DMS153 (cell line): ENCODE data around the gene DGUOK.

ENCODE experiments used
- DNase-seq: peaks from one replicate; lab custom pipeline; 2025; lab: John Stamatoyannopoulos, UW

DGUOK gene

GRCh38 chr2:73947412-73948018 is 20.8 kb downstream of the DGUOK start:
- DNase-seq: no peak

GRCh38 chr2:73949802-73950201 is 23.1 kb downstream of the DGUOK start:
- no peak for DNase-seq

- no peak for DNase-seq
Observed at GRCh38 chr2:73952499-73953446, 26.1 kb downstream of the DGUOK start.

DNA sequence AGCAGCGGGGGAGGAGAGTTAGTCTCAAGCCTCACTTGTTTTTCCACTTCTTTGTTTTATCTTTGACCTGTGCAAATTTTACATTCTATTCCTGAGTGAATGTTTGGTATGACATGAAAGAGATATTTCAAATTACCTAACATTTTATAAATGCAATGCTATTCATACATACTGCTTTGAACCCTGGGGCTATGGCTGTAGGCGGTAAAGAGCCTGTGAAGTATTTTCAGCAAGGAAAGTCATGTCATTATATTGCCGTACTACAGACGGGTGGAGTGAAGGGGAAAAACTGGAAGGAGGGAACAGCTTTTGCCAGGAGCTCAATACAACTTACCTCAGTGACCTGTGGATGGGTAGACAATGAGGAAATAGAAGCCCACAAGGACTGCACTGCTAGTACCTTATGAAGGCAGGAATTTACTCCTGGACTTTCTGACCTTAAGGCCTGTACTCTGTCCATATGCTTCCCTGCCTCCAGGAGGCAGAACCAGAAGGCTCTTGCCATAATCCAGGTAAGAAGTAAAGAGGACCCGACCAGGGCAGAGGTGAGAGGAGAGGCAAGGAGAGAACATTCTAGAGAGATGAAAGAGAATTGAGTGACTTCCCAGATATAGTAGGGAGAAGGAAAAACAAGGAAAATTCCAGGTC is 29.7 kb downstream of the DGUOK start:
- no peak for DNase-seq

GRCh38 chr2:73961274-73961673 is 34.6 kb downstream of the DGUOK start:
- DNase-seq: no peak

GRCh38 chr2:73961823-73962615 is 35.3 kb downstream of the DGUOK start:
- no peak for DNase-seq

DNA sequence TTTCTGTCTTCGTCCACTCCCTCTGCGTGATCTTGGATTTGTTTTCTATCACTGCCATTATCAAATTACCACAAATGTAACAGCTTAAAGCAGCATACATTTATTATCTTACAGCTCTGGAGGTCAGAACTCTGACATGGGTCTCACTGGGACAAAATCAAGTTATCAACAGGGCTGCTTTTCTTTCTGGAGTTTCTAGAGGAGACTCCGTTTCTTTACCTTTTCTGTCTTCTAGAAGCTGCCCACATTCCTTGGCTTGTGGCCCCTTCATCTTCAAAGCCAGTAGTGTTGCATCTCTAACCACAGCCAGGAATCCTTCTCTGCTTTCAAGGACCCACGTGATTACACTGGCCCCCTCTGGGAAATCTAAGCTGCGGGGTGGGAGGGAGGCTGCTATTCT is 36.1 kb downstream of the DGUOK start:
- DNase-seq: no peak

DNA sequence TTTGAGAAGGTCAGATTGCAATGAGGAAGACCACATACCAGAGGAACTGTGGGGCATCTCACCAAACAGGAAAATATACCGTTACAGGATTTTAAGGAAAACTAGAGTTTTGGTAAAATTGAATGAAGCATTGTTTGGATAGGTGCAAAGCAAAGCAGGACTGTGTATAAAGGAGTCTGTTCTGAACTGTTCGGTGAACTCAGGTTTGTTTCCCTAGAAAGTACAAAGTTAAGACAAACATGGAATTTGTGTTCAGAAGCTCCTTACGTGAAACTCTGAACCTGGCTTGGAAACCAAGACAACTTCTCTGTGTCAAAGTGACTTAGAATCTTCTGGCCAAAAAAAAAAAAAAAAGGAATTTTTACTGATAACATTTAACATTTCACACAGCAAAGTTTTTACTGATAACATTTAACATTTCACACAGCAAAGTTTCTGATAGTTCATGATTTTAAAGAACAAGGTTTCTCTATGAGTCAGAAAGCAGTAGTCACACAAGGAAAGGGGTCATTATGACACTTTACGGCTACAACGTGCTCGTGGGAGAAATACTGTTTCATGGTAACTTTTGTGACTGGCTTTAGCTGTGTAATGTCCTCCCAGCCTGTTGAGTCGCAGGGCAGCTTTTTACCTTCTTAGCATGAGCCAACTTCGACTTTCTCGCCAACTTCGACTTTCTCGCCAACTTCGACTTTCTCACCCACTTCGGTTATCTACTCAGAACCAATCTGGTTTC is 36.9 kb downstream of the DGUOK start:
- no peak for DNase-seq

DNA sequence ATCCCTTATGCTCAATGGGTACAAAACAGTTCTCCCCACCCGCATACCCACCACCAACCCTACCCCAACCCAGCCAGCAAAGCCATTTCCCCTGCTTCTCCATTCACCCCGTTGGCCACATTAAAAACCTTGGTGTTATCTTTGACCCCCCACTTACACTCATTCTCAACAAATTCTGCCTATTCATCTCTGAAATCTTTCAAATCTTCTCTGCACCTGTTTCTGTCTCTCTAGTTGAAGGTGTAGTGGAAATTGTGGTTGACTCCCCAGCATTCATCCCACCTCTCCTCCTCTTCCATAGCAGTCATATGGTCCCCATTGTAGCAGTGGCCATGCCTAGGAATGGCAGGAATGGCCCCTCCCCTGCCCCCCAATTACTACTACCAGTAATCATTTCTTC is 37.5 kb downstream of the DGUOK start:
- no peak for DNase-seq

GRCh38 chr2:73965053-73965452 is 38.4 kb downstream of the DGUOK start:
- no peak for DNase-seq

DNA sequence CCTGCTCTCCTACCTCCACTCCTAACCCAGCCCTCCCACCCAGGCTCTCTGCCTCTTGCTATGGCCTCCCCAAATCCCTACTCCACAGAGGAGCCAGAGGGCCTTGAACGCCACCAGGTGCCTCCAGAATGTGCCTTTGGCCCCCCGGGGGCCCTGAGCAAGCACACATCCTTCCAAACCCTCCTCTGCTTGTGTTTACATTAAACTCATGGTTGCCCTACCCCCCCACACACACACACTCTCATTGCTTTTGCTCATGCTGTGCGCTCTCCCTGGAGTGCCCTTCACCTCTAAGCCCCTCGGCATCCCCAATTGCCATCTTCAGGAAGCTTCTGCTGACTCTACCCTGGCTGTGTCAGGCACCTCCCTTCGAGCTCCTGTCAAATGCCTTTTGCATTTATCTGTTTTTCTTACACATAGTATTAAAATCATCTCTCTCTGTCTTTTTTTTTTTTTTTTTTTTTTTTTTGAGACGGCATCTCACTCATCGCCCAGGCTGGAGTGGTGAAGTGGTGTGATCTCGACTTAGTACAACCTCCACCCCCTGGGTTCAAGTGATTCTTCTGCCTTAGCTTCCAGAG is 41.8 kb downstream of the DGUOK start:
- no peak for DNase-seq

DNA sequence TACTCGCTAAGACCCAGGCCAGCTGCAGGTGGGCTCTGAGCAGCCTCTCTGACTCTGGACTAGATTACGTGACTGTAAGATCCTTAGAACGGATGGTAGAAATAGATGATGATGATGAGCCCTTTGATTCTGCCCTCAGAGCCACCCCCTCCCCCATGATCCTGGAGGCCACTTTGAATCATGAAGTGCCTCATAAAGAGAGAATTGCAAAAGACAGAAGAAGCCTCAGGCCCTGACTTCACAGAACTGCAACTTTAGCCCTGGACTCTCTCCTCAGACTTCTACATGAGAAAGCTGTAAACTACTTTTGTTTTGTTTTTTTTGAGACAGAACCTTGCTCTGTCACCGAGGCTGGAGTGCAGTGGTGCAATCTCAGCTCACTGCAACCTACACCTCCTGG is 42.7 kb downstream of the DGUOK start:
- DNase-seq: no peak

GRCh38 chr2:73970141-73970803 is 43.6 kb downstream of the DGUOK start:
- DNase-seq: no peak

GRCh38 chr2:73970850-73971471 is 44.3 kb downstream of the DGUOK start:
- peak; percentile 30 for DNase-seq

GRCh38 chr2:73971722-73972121 is 45.0 kb downstream of the DGUOK start:
- no peak for DNase-seq

GRCh38 chr2:73972846-73973245 is 46.2 kb downstream of the DGUOK start:
- DNase-seq: no peak

GRCh38 chr2:73975731-73976130 is 49.1 kb downstream of the DGUOK start:
- DNase-seq: no peak

DNA sequence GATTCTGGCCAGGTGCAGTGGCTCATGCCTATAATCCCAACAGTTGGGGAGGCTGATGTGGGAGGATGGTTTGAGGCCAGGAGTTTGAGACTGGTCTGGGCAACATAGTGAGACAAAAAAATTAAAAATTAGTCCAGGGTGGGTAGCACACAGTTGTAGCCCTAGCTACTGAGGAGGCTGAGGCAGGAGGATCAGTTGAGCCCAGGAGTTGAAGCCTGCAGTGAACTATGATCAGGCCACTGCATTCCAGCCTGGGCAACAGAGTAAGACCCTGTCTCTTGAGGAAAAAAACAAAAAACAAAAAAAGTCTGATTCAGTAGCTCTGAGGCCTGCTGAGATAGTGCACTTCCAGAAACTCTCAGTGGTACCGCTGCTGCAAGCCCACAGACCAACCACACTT is 50.1 kb downstream of the DGUOK start:
- no peak for DNase-seq

- DNase-seq: no peak
Observed at GRCh38 chr2:73977466-73977865, 50.8 kb downstream of the DGUOK start.

DNA sequence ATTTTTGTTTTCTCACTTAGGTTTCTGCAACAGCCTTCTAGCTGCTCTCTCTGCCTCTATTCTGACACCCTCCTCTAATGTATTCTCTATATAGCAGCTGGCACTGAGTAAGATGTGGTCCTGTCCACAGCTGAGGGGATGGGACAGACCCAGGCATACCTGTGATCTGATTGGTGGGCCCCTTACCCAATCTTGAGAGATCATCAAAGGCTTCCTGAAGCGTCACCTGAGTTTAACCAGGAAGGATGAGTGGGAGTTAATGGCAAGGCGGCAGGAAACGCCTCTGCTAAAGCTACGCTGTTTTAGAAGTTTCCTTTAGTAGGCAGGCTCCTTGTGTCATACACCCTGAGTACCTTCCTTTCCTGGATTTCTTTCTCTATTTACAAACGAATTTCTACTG is 52.3 kb downstream of the DGUOK start:
- DNase-seq: no peak
